OCI-LY1 (cell line): ENCODE measurements around the gene MAGED2.

Experiments
- H2AFZ ChIP-seq: fragments of 200-600 bp; sonication (generic), shearing (Covaris generic); 2 replicates; pipeline ENCODE4 v1.6.0; 2014; ENCODE audit warnings: antibody characterized with exemption, mild to moderate bottlenecking, low read length
- H3F3A ChIP-seq: fragments of 200-600 bp; sonication (generic), shearing (Covaris generic); 2 replicates; pipeline ENCODE4 v1.6.0; 2014; ENCODE audit warnings: mild to moderate bottlenecking, antibody characterized with exemption, low read length, moderate library complexity; ENCODE audit not compliant: insufficient read depth
- H3K27ac ChIP-seq: fragments of 200-600 bp; sonication (generic); 2 replicates; pipeline ENCODE4 v1.5.1; 2014; ENCODE audit warnings: low read length, mixed run types, mild to moderate bottlenecking, low read depth; ENCODE audit not compliant: poor library complexity, severe bottlenecking
- H3K27me3 ChIP-seq: fragments of 200-600 bp; sonication (generic); 2 replicates; pipeline ENCODE4 v1.6.0; 2014; ENCODE audit warnings: antibody characterized with exemption, mild to moderate bottlenecking, low read length, moderate library complexity; ENCODE audit not compliant: insufficient read depth
- H3K36me3 ChIP-seq: fragments of 200-600 bp; sonication (generic); 2 replicates; pipeline ENCODE4 v1.6.1; 2014; ENCODE audit warnings: mild to moderate bottlenecking, antibody characterized with exemption, low read length, moderate library complexity, mixed read lengths; ENCODE audit not compliant: insufficient read depth
- H3K4me1 ChIP-seq: fragments of 200-600 bp; sonication (generic); 2 replicates; pipeline ENCODE4 v1.5.1; 2014; ENCODE audit warnings: mild to moderate bottlenecking, low read length, moderate library complexity; ENCODE audit not compliant: insufficient read depth, severe bottlenecking
- H3K4me2 ChIP-seq: fragments of 200-600 bp; sonication (generic), shearing (Covaris generic); 2 replicates; pipeline ENCODE4 v1.6.1; 2014; ENCODE audit warnings: low read length
- H3K4me3 ChIP-seq: fragments of 200-600 bp; sonication (generic); 2 replicates; pipeline ENCODE4 v1.5.1; 2014; ENCODE audit warnings: low read length, low read depth, mild to moderate bottlenecking, mixed read lengths; ENCODE audit not compliant: poor library complexity, severe bottlenecking
- H3K79me2 ChIP-seq: fragments of 200-600 bp; shearing (Covaris generic); 2 replicates; pipeline ENCODE4 v1.6.1; 2016; ENCODE audit warnings: mixed run types, low read length, mixed read lengths; ENCODE audit not compliant: insufficient read depth
- H3K9ac ChIP-seq: fragments of 200-600 bp; sonication (generic), shearing (Covaris generic); 2 replicates; pipeline ENCODE4 v1.6.1; 2014; ENCODE audit warnings: mild to moderate bottlenecking, low read length, mixed read lengths
- H3K9me2 ChIP-seq: fragments of 200-600 bp; sonication (generic), shearing (Covaris generic); 2 replicates; pipeline ENCODE4 v1.6.1; 2014; ENCODE audit warnings: low read depth, mild to moderate bottlenecking, low read length, mixed read lengths
- H3K9me3 ChIP-seq: fragments of 200-600 bp; shearing (Covaris generic); 2 replicates; pipeline ENCODE4 v1.6.1; 2014; ENCODE audit warnings: low read length, mixed read lengths
- H4K20me1 ChIP-seq: fragments of 200-600 bp; sonication (generic), shearing (Covaris generic); 2 replicates; pipeline ENCODE4 v1.6.0; 2016; ENCODE audit warnings: mild to moderate bottlenecking, low read length; ENCODE audit not compliant: insufficient read depth
- CTCF ChIP-seq: fragments of 200-600 bp; sonication (generic), shearing (Covaris generic); IDR thresholded peaks from 2 replicates; pipeline ENCODE4 v1.5.1; 2017; ENCODE audit warnings: mild to moderate bottlenecking, antibody characterized with exemption, low read length, moderate library complexity, mixed read lengths
- EZH2 ChIP-seq: fragments of 200-600 bp; sonication (generic), shearing (Covaris generic); IDR thresholded peaks from 2 replicates; pipeline ENCODE4 v1.8.0; 2017; ENCODE audit warnings: borderline replicate concordance, mixed run types, mild to moderate bottlenecking, antibody characterized with exemption, low read length, moderate library complexity, mixed read lengths

The MAGED2 gene

GRCh38 chrX:54776061-54776460, 31.5 kb upstream of the MAGED2 start:
- Histone ChIP-seq H3K4me2 (no peak overlapping the region), H3K9me2 (no peaks in the 10 kb centered on the region), H3K27ac (no peak overlapping the region), H3F3A (no peaks in the 10 kb centered on the region), H3K79me2 (no peaks in the 10 kb centered on the region), H3K4me1 (no peaks in the 10 kb centered on the region), H3K9me3 (no peaks in the 10 kb centered on the region), H3K9ac (no peak overlapping the region), H2AFZ (no peak overlapping the region), H3K36me3 (no peaks in the 10 kb centered on the region), H4K20me1 (no peaks in the 10 kb centered on the region), H3K27me3 (no peaks in the 10 kb centered on the region), H3K4me3 (no peak overlapping the region)
- TF ChIP-seq CTCF: no peak
- TF ChIP-seq EZH2: no peak

DNA sequence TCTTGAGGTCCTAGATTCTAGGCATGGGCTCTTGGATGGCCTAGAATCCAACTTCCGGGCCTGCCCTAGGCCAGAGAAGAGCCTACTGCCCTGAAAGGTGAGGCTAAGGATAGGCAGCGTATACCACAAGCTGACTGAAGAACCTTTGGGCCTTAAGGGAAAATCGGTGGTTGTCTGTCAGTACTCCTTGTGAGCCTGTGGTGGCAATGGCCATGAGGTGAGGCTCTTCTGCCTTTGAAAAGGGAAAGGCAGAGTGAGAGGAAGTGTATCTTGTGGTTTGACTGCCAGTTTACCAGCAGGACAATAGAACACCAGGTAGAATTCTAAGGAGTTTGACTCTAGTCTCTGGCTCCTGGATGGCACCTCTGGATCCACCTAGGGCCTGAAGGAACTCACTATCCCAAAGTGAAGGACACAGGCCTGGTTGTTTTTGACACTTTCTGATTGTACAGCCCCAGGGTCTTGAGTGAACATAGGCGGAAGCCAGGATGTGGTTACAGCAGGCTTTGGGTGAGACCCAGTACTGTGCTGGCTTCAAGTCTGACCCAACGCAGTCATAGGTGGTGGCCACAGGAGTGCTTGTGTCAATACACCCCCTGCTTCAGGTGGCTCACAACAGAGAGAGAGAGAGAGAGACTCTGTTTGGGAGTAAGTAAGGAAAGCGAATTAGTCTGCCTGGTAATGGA, 30.4 kb upstream of the MAGED2 start:
- Histone ChIP-seq H3K9me3 (no peaks in the 10 kb centered on the region), H3K9me2 (no peaks in the 10 kb centered on the region), H3F3A (no peaks in the 10 kb centered on the region), H4K20me1 (no peaks in the 10 kb centered on the region), H3K4me1 (no peaks in the 10 kb centered on the region), H3K4me3 (no peak overlapping the region), H3K4me2 (no peak overlapping the region), H3K36me3 (no peaks in the 10 kb centered on the region), H3K79me2 (no peaks in the 10 kb centered on the region), H3K27ac (no peak overlapping the region), H3K9ac (no peak overlapping the region), H2AFZ (no peak overlapping the region), H3K27me3 (no peaks in the 10 kb centered on the region)
- no peak for TF ChIP-seq EZH2
- TF ChIP-seq CTCF: no peak

- Histone ChIP-seq H3K9ac (no peak overlapping the region), H3K27ac (no peak overlapping the region), H3K27me3 (no peaks in the 10 kb centered on the region), H3F3A (no peaks in the 10 kb centered on the region), H3K4me1 (no peaks in the 10 kb centered on the region), H3K36me3 (no peaks in the 10 kb centered on the region), H3K9me2 (no peaks in the 10 kb centered on the region), H3K79me2 (no peaks in the 10 kb centered on the region), H2AFZ (no peak overlapping the region), H3K9me3 (no peaks in the 10 kb centered on the region), H4K20me1 (no peaks in the 10 kb centered on the region), H3K4me2 (no peak overlapping the region), H3K4me3 (no peak overlapping the region)
- no peak for TF ChIP-seq EZH2
- peak; percentile 31; the same call in 1 of the 2 replicates for TF ChIP-seq CTCF
Observed at GRCh38 chrX:54785901-54786300, 21.6 kb upstream of the MAGED2 start.
